ENCODE measurements around the gene FRS3.

DNA sequence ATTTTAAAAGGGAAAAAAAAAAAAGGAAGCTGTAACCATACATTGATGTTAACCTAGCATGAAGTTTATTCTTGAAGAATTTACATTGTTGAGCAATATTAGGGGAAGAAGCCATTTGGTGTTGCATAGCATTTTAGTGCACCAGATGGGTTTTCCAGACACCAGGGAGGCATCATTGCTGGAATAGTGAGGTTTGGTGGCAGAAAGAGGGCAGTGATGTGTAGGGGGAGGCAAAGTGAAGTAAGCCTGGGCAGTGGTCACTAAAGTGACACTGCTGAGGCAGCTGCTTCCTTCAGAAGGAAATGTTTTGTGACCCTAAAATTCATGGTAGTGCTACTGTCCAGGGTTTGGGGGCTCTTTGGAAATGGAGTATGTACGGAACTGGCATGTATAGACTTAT, 10.3 kb upstream of the FRS3 start:
- TF ChIP-seq, protein P1, sequence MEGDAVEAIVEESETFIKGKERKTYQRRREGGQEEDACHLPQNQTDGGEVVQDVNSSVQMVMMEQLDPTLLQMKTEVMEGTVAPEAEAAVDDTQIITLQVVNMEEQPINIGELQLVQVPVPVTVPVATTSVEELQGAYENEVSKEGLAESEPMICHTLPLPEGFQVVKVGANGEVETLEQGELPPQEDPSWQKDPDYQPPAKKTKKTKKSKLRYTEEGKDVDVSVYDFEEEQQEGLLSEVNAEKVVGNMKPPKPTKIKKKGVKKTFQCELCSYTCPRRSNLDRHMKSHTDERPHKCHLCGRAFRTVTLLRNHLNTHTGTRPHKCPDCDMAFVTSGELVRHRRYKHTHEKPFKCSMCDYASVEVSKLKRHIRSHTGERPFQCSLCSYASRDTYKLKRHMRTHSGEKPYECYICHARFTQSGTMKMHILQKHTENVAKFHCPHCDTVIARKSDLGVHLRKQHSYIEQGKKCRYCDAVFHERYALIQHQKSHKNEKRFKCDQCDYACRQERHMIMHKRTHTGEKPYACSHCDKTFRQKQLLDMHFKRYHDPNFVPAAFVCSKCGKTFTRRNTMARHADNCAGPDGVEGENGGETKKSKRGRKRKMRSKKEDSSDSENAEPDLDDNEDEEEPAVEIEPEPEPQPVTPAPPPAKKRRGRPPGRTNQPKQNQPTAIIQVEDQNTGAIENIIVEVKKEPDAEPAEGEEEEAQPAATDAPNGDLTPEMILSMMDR (IDR thresholded peaks at IDR 0.05; ENCODE audit: insufficient read depth, low read depth, low read length) = no peak
- TF ChIP-seq EZH2 (IDR thresholded peaks at IDR 0.05; ENCODE audit: insufficient read depth, low read length) = no peak
